Mucosa of stomach (tissue), 1 donor: ENCODE data around the gene MAST2.
"Not testable (repeated sequence)": the region's sequence is repeated elsewhere in the genome, so short reads cannot be mapped to it uniquely, and the experiment has no call there.

Source experiments
- H3K27me3 ChIP-seq: one replicate; pipeline ENCODE4 v1.7.0; 2013; ENCODE audit warnings: mild to moderate bottlenecking, low read length; ENCODE audit not compliant: control insufficient read depth, insufficient read depth
- H3K36me3 ChIP-seq: one replicate; pipeline ENCODE4 v1.7.0; 2013; ENCODE audit warnings: low read length; ENCODE audit not compliant: control insufficient read depth, insufficient read depth
- H3K4me1 ChIP-seq: one replicate; pipeline ENCODE4 v1.7.0; 2013; ENCODE audit warnings: mild to moderate bottlenecking, low read length; ENCODE audit not compliant: control insufficient read depth, insufficient read depth
- H3K4me3 ChIP-seq: one replicate; pipeline ENCODE4 v1.7.0; 2013; ENCODE audit warnings: low read length
- H3K9ac ChIP-seq: one replicate; pipeline ENCODE4 v1.7.0; 2013; ENCODE audit warnings: mild to moderate bottlenecking, low read length, moderate library complexity
- H3K9me3 ChIP-seq: one replicate; pipeline ENCODE4 v1.7.0; 2013; ENCODE audit warnings: mild to moderate bottlenecking, low read length, moderate library complexity; ENCODE audit not compliant: control insufficient read depth
- donor health status: Pancreatic carcinoma.

Gene MAST2

DNA sequence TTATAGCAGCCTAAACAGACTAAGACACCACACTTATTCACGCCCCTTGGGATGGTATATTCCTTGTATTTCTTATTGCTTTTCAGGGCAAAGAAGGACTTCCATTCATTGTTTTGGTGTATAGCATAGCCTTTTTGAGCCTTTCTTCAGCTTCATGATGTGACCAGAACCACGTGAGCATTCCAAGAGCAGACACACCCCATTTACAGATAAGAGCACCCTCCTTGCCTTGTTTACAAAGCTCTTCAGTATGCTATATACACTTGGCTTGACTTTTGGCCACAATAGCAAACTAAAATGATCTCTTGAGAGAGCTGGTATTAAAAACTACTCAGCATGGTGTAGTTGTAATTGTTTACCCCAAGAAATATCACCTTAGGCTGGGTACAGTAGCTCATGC lies 250.3 kb downstream of the MAST2 start:
- H3K36me3 ChIP-seq, result no peaks in the 10 kb centered on the region
- no peaks in the 10 kb centered on the region for H3K27me3 ChIP-seq
- peaks cover 7% of the 10 kb centered on the region for H3K4me1 ChIP-seq
- no peak overlapping the region for H3K4me3 ChIP-seq
- H3K9ac ChIP-seq, result no peak overlapping the region
- H3K9me3 ChIP-seq, result no peaks in the 10 kb centered on the region

DNA sequence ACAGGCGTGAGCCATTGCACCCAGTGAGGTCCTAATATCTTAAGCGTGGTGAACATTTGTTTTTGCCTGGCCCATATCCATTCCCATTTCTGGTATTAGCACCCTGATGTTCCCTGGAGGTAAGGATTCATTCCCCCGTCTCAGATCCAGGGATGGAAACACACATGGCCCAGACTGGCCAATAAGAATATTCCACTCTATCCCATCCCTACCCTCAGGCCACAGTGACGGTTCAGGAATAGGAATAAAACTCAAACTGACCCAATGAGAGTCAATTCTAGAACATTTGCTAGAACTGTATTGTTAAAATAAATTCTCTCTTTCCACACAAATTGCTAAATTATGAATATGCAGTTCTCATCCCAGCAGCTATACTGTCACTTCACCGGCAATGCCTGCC lies 252.9 kb downstream of the MAST2 start:
- Histone ChIP-seq H3K27me3 (no peaks in the 10 kb centered on the region), H3K4me1 (peaks cover 7% of the 10 kb centered on the region), H3K9me3 (no peaks in the 10 kb centered on the region), H3K4me3 (no peak overlapping the region), H3K9ac (no peak overlapping the region), H3K36me3 (no peaks in the 10 kb centered on the region)

DNA sequence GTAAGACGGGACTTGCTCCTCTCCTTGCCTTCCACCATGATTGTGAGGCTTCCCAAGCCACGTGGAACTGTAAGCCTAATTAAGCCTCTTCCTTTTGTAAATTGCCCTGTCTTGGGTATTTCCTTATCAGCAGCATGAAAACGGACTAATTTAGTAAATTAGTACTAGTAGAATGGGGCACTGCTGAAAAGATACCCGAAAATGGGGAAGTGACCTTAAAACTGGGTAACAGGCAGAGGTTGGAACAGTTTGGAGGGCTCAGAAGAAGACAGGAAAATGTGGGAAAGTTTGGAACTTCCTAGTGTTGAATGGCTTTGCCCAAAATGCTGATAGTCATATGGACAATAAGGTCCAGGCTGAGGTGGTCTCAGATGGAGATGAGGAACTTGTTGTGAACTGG lies 253.8 kb downstream of the MAST2 start:
- H3K27me3 ChIP-seq, H3K4me1 ChIP-seq, H3K9me3 ChIP-seq, H3K36me3 ChIP-seq, H3K9ac ChIP-seq, H3K4me3 ChIP-seq: not testable (repeated sequence)

DNA sequence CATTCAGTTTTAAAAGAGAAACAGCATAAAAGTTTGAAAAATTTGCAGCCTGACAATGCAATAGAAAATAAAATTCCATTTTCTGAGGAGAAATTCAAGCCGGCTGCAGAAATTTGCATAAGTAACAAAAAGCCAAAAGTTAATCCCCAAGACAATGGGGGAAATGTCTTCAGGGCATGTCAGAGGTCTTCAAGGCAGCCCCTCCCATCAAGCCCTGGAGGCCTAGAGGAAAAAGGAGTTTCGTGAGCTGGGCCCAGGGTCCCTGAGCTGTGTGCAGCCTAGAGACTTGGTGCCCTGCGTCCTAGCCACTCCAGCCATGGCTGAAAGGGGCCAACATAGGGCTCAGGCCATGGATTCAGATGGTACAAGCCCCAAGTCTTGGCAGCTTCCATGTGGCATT lies 254.4 kb downstream of the MAST2 start:
- no peak overlapping the region for H3K9ac ChIP-seq
- no peaks in the 10 kb centered on the region for H3K36me3 ChIP-seq

DNA sequence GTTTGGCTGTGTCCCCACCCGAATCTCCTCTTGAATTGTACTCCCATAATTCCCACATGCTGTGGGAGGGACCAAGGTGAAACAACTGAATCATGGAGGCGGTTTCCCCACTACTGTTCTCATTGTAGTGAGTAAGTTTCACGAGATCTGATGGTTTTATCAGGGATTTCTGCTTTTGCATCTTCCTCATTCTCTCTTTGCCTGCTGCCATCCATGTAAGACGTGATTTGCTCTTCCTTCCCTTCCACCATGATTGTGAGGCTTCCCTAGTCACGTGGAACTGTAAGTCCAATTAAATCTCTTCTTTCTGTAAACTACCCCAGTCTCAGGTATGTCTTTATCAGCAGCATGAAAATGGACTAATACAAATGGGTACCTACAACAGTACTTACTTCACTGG lies 255.5 kb downstream of the MAST2 start:
- Histone ChIP-seq H3K36me3 (no peaks in the 10 kb centered on the region), H3K4me3 (no peak overlapping the region), H3K4me1 (peaks cover 11% of the 10 kb centered on the region), H3K9ac (no peak overlapping the region), H3K9me3 (no peaks in the 10 kb centered on the region), H3K27me3 (no peaks in the 10 kb centered on the region)

More for the DNA sequence above, 254.4 kb downstream of the MAST2 start:
- Histone ChIP-seq H3K27me3 (no peaks in the 10 kb centered on the region), H3K4me3 (no peak overlapping the region), H3K9me3 (no peaks in the 10 kb centered on the region), H3K4me1 (peaks cover 13% of the 10 kb centered on the region)

- Histone ChIP-seq H3K9ac (no peak overlapping the region), H3K4me3 (no peak overlapping the region), H3K4me1 (peaks cover 19% of the 10 kb centered on the region), H3K9me3 (no peaks in the 10 kb centered on the region), H3K36me3 (no peaks in the 10 kb centered on the region), H3K27me3 (no peaks in the 10 kb centered on the region)
Observed at GRCh38 chr1:46061146-46061545, 257.7 kb downstream of the MAST2 start.

GRCh38 chr1:46062651-46063319 lies 259.4 kb downstream of the MAST2 start:
- no peak overlapping the region for H3K9ac ChIP-seq
- H3K9me3 ChIP-seq, result no peaks in the 10 kb centered on the region
- no peak overlapping the region for H3K4me3 ChIP-seq

DNA sequence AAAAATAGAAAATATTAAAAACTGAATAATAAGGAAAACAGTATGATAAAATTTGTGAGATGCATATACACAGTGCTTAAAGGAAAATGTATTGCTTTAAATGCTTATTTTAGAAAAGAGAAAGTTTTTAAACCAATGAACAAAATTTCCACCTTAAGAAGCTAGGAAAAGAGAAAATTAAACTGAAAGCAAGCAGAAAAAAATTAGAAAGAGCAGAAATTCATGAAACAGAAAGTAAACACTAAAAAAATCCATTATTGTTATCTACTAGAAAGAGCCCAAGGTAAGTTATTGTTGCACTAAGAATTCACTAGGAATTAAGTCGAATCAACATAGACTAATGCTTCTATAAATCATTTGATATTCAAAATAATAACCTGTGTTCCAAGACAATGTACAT lies 261.3 kb downstream of the MAST2 start:
- Histone ChIP-seq H3K27me3 (no peaks in the 10 kb centered on the region), H3K36me3 (no peaks in the 10 kb centered on the region), H3K4me1 (peaks cover 19% of the 10 kb centered on the region), H3K9me3 (no peaks in the 10 kb centered on the region), H3K9ac (no peak overlapping the region), H3K4me3 (no peak overlapping the region)

More at GRCh38 chr1:46062651-46063319, 259.4 kb downstream of the MAST2 start:
- no peaks in the 10 kb centered on the region for H3K27me3 ChIP-seq
- no peaks in the 10 kb centered on the region for H3K36me3 ChIP-seq
- H3K4me1 ChIP-seq, result peaks cover 19% of the 10 kb centered on the region

DNA sequence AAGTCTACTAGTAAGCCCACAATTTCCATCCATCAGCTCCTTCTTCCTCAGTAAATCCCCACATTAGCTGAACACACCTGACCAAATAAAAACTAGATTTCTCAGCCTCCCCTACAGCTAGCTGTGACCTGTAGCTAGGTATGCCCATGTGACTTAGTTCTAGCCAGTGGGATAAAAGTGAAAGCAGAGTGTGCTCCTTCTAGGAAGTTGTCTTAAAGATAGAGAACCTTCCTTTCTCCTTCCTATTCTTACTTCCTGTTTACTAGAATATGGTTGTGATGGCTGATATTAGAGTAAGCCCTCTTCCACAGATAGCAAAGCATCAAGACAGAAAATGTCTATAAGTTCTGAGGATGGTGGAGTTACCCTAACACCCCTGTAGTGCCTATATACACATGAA lies 262.0 kb downstream of the MAST2 start:
- H3K4me1 ChIP-seq, result peaks cover 19% of the 10 kb centered on the region
- no peak overlapping the region for H3K9ac ChIP-seq
- no peaks in the 10 kb centered on the region for H3K36me3 ChIP-seq

DNA sequence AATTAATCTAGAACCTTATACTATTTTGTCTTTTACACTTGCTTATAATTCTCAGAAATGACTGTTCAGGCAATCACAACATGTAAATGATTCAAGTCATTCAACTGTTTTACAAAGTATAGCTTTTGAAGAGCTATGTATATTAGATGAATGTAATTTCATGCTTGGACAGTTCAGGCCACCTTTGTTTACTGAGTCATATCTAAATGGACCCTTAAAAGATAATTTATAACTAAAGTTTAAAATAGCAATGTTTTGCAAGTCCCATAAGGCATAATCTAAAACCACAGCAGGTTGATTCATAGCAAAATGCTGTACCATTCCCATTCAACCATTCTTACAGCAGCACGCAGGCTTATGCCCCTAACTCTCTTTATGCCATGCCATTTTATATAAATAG lies 264.2 kb downstream of the MAST2 start:
- H3K9ac ChIP-seq, result no peak overlapping the region
- no peaks in the 10 kb centered on the region for H3K9me3 ChIP-seq
- peaks cover 14% of the 10 kb centered on the region for H3K4me1 ChIP-seq
- no peaks in the 10 kb centered on the region for H3K27me3 ChIP-seq
- H3K4me3 ChIP-seq, result no peak overlapping the region
- no peaks in the 10 kb centered on the region for H3K36me3 ChIP-seq

More for the DNA sequence above, 262.0 kb downstream of the MAST2 start:
- Histone ChIP-seq H3K9me3 (no peaks in the 10 kb centered on the region), H3K27me3 (no peaks in the 10 kb centered on the region), H3K4me3 (no peak overlapping the region)

- Histone ChIP-seq H3K9me3 (no peaks in the 10 kb centered on the region), H3K9ac (no peak overlapping the region), H3K4me1 (peaks cover 7% of the 10 kb centered on the region), H3K36me3 (no peaks in the 10 kb centered on the region), H3K27me3 (no peaks in the 10 kb centered on the region), H3K4me3 (no peak overlapping the region)
Observed at GRCh38 chr1:46068525-46068924, 265.1 kb downstream of the MAST2 start.

- no peaks in the 10 kb centered on the region for H3K9me3 ChIP-seq
- H3K4me1 ChIP-seq, result peaks cover 4% of the 10 kb centered on the region
- H3K4me3 ChIP-seq, result no peak overlapping the region
- no peaks in the 10 kb centered on the region for H3K27me3 ChIP-seq
- H3K9ac ChIP-seq, result no peak overlapping the region
- H3K36me3 ChIP-seq, result no peaks in the 10 kb centered on the region
Observed at GRCh38 chr1:46070164-46070814, 266.9 kb downstream of the MAST2 start.
